Measurements from ENCODE around the gene SHBG.

GRCh38 chr17:7592422-7593021 lies 37.4 kb upstream of the SHBG start:
- no peak for TF ChIP-seq POLR2AphosphoS5 (IDR thresholded peaks at IDR 0.05)
- TF ChIP-seq CTCF (IDR thresholded peaks at IDR 0.05) = no peak
- TF ChIP-seq EP300 (IDR thresholded peaks at IDR 0.05) = no peak

Data from esophagus muscularis mucosa (tissue), 4 donors.